Measurements from ENCODE around the gene MTMR10.
A peak's percentile ranks its signal among the peaks of the same experiment; 100 is the strongest.

MTMR10 gene

DNA sequence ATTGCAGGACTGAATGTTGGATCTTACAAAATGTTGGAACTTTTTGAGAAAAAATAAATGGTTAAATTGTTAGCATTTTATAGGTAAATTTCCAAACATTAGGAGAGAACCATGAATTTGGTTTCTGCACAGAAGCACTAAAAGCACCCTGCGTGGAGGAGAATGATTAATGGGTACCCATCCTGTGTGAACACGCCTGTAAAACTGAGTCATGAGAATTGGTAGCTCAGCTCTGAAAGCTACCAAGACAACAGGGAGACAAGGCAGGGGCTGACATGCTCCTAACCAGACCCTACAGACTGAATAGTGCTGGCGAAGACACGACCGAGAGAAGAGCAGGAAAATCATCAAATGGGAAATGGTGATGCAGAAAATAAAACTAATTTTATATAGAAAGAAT, 32.4 kb upstream of the MTMR10 start:
- no peak for DNase-seq
- no peak for TF ChIP-seq GATA1 (IDR thresholded peaks at IDR 0.05; ENCODE audit: low read depth, low read length)
- no peak for TF ChIP-seq POLR2A (IDR thresholded peaks at IDR 0.05; ENCODE audit: low read length)

DNA sequence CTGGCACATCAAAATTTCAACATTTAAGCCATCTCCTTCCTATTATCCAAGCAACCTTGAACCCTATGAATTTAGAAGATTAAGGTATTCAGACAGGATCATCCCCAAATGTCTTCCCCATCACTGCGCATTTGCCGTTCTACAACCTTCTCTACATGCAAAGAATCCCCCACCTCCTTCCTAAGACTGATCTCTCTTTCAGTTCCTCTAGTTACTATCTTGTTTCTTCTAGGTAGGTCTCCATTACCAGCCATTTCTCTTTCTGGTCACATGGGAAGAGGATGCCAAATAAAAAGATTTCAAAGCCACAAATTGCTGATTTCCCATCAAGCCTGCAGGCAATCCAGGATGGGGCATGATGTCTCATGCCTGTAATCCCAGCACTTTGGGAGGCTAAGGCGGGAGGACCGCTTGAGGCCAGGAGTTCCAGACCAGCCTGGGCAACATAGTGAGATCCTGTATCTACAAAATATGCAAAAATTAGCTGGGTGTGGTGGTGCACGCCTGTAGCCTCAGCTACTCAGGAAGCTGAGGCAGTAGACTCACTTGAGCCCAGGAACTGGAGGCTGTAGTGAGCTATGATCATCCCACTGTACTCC, 29.7 kb upstream of the MTMR10 start:
- no peak for DNase-seq
- TF ChIP-seq GATA1 (IDR thresholded peaks at IDR 0.05; ENCODE audit: low read depth, low read length) (no peak), POLR2A (IDR thresholded peaks at IDR 0.05; ENCODE audit: low read length) (no peak)

DNA sequence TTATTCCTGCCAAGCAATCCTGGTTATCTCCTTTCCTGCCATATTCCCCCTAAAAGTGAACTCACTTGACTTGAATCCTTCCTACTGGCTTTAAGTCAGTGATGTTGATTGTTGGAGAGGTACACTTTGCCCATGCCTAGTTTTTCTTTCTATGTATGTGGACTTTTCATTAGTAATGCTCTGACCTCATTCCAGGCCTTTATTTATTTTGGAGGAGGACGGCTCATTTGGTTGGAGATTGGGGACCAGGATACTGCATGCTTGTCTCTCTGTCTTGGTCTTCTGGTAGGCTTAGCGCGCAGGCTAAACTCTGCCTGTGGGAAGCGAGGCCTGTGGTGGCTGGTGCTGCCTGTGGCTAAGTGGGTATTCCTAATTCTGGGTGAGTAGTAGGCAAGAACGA, 29.1 kb upstream of the MTMR10 start:
- TF ChIP-seq POLR2A (IDR thresholded peaks at IDR 0.05; ENCODE audit: low read length): no peak
- TF ChIP-seq GATA1 (IDR thresholded peaks at IDR 0.05; ENCODE audit: low read depth, low read length): no peak
- DNase-seq: no peak

DNA sequence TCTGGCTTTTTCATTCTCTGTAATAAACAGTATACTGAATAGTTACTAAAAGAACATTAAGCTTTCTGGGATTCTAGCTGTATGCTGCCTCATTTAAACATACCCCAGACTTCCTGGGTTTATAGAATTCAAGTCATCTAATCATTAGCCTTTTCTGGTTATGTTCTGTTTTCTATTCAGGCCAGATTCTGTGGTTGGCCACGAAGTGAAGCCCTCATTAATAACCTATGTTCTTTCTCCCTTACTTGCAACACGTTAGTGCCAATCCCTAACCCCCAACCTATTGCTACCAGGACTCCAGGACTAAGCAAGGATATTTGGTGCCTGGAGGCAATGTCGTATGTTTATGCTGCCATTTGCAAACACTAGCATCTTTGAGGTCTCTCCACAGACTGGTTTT, 28.6 kb upstream of the MTMR10 start:
- no peak for DNase-seq
- no peak for TF ChIP-seq GATA1 (IDR thresholded peaks at IDR 0.05; ENCODE audit: low read depth, low read length)
- TF ChIP-seq POLR2A (IDR thresholded peaks at IDR 0.05; ENCODE audit: low read length): no peak

DNA sequence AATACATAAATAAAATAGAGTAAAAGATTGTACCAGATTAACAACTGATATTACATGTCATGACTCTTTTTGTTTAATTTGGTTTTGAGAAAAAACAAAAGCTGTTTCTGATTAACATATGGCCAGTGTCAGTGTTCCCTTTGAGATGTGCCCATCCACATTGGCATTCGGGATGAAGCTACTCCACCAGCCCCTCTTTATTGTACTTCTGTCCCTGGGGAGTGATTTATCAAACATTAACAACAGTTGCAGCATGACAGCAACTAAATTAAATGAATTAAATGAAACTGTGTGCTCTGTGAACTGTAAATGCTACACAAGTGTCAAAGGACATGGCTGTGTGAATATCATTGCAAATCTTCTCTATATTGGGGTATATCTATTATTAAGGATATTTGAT, 25.9 kb upstream of the MTMR10 start:
- no peak for TF ChIP-seq POLR2A (IDR thresholded peaks at IDR 0.05; ENCODE audit: low read length)
- TF ChIP-seq GATA1 (IDR thresholded peaks at IDR 0.05; ENCODE audit: low read depth, low read length): no peak
- DNase-seq: no peak

DNA sequence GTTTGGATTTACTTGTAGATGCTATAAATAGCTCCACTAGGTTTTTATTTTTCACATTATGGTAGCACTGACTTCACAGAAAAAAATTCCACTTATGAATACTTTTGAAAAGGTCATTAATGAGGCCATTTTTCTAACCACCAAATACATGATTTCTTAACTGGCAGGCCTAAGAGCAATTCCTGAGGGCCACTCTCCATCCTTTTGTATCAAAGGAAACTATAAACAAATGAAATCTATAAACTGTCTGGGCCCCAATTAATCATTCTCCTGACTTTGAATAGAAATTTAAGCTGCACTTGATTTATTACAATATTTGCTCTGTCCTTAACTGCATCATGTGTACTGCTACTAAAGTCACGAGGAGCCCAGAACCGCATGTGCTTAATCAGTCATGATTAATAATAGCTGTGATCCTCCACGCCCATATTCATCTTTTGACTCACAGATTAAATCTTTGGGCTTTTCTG, 25.1 kb upstream of the MTMR10 start:
- TF ChIP-seq GATA1 (IDR thresholded peaks at IDR 0.05; ENCODE audit: low read depth, low read length): no peak
- TF ChIP-seq POLR2A (IDR thresholded peaks at IDR 0.05; ENCODE audit: low read length): no peak
- no peak for DNase-seq

DNA sequence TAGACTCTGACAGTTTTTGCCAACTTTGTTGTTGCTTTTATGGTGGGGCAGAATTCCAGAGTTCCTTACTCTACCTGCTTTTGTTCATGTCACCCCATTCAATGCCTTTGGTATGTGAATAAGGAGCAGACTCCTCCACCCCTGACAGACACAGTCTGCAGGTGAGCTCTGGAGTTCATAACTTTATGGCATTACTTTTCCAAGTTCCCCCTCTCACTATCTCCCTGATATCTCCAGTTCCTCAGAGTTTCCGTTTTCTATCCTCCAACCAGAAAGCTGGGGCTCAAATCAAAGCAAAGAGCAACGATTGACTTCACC, 23.1 kb upstream of the MTMR10 start:
- TF ChIP-seq GATA1 (IDR thresholded peaks at IDR 0.05; ENCODE audit: low read depth, low read length) (no peak), POLR2A (IDR thresholded peaks at IDR 0.05; ENCODE audit: low read length) (no peak)
- no peak for DNase-seq

DNA sequence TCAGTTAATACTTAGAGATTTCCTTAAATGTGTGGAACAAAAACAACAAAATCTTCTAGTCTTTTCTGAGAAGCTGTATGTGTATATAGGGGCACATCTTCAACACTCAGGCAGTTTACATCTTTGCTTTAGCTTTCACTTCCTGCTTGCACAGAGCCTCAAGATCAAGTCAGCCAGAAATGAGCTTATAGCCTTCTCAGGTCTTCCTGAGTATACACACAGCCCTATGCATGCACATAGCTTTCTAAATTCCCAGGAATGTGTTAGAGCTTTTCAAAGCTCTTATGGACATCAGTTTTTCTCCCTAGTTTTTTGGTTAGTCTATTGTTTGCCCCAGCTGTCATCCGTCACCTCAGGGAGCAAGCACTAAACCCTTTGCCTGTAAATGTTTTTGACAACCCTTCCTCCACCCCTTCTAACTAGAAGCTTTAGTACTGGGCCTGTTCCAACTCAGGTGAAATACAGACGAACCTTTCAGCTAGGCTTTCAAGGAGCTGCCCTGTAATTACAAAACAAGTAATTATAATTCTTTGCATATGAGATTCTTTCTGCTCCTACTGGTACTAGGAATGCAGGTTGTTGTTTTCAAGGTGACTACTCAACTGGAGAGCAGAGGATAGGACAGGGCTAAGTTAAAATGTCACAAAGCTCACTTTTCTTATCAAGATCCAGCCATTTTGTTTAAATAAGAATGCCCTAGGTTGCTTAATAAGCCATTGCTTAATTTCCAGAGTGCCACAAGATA, 22.6 kb upstream of the MTMR10 start:
- DNase-seq: no peak

DNA sequence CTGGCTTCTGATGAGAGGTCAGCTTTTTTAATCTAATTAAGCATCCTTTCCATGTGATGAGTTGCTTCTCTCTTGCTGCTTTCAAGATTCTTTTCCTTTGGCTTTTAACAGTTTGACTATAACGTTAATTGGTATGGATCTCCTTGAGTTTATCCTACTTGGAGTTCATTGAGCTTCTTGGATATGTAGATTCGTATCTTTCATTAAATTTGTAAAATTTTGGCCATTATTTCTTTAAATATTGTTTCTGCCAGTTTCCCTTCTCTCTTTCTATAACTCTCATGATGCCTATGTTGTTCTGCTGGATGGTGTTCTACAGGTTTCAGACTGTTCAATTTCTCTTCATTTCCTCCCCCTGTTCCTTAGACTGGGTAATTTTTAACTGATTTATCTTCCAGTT, 21.0 kb upstream of the MTMR10 start:
- no peak for DNase-seq
- TF ChIP-seq POLR2A (IDR thresholded peaks at IDR 0.05; ENCODE audit: low read length): no peak
- TF ChIP-seq GATA1 (IDR thresholded peaks at IDR 0.05; ENCODE audit: low read depth, low read length): no peak

More for the DNA sequence above, 22.6 kb upstream of the MTMR10 start:
- TF ChIP-seq GATA1 (IDR thresholded peaks at IDR 0.05; ENCODE audit: low read depth, low read length) (no peak), POLR2A (IDR thresholded peaks at IDR 0.05; ENCODE audit: low read length) (no peak)

DNA sequence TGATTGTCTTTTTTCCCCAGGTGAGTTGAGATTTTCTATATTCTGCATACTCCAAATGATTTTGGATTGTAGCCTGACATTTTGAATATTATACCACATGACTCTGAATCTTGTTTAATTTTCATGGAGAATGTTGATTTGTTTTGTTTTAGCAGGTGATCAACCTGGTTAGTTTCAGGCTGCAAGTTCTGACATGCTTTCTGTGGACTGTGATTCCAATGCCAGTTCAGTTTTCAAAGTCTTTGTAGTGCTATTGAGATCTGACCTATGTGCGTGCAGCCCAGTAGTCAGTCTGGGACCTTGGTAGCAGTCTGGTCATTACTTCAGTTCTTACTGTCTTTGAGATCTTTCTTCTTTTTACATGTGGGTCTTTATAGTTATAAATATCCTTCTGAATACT, 18.6 kb upstream of the MTMR10 start:
- no peak for DNase-seq
- TF ChIP-seq GATA1 (IDR thresholded peaks at IDR 0.05; ENCODE audit: low read depth, low read length) (no peak), POLR2A (IDR thresholded peaks at IDR 0.05; ENCODE audit: low read length) (no peak)

DNA sequence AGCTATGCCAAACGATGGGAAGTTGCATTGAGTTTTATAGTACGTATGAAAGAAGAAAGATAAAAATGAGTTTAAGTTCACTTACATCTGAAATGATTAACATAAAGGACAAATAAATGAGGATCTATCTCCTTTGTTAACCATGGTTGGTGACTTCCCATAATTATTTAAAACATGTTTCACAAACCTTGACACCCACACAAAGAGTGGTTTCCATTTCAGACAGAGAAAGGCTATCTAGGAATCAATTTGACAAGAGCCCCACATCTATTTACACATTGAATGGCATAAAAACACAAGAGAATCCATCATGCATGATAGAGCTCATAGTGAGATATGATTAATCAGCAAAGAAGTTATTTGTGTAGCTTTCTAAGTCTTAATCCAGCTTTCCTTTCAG, 14.2 kb upstream of the MTMR10 start:
- DNase-seq: no peak
- no peak for TF ChIP-seq GATA1 (IDR thresholded peaks at IDR 0.05; ENCODE audit: low read depth, low read length)
- no peak for TF ChIP-seq POLR2A (IDR thresholded peaks at IDR 0.05; ENCODE audit: low read length)

DNA sequence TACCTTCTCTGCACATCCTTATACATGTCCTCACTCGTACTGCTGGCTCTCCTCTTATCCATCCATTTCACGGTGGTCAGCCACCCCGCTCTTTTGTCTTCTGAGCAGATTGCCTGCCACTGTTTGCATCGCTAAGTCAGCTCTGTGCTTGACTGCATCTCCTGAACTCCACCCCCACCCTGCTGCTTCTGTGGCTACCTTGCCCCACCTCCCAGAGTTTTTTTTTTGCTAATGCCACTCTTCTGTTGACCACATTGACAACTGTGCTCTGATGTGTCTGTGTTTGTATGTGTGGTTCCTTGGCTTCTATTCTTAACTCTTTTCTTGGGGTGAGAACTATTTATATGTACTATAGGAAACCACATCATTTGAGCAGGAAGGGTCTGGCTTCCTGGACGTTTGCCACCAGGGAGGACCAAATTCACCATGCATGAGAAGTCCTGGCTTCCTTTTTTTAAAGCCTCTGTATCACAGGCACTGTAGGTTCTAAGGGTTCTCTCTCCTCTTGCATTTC, 12.8 kb upstream of the MTMR10 start:
- no peak for DNase-seq
- TF ChIP-seq POLR2A (IDR thresholded peaks at IDR 0.05; ENCODE audit: low read length) (no peak), GATA1 (IDR thresholded peaks at IDR 0.05; ENCODE audit: low read depth, low read length) (no peak)

DNA sequence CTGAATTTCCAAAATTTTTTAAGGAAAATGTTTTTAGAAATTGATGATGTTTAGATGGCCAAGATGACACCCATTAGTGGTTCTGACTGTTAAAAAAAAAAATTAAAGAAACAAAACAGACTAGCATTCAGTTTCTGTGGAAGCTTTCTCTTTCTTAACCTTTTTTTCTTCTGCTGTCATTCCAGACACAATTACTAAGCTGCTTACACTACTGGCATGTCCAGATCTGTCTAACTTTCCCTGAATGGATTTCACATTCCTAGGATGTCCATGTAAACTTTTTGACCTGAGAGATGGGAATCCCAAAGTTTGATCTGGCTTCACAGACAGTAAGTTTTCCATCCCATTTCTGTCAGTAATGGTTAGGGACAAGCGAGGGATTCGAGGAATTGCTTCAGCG, 10.3 kb upstream of the MTMR10 start:
- TF ChIP-seq POLR2A (IDR thresholded peaks at IDR 0.05; ENCODE audit: low read length): no peak
- TF ChIP-seq GATA1 (IDR thresholded peaks at IDR 0.05; ENCODE audit: low read depth, low read length): no peak
- no peak for DNase-seq

DNA sequence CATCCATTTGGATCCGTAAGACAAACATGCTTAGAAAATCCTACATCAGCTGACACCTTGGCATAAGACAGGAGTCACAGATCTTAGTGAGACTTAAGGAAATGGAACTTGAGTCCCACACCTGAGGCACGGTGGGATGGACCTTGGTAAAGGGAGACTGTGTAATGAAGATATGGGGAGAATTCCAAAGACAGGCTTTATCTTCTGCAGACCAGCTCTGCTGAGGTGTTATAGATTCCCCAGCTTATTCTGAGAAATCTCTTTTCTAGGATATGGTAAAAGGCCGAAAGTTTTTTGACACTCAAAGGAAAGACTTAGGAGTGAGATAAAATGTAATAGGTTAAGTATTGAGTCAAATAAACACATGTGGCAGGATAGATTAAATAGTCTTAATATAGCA, 8.3 kb upstream of the MTMR10 start:
- DNase-seq: peak in 1 of 2 experiments; percentile 7
- TF ChIP-seq POLR2A (IDR thresholded peaks at IDR 0.05; ENCODE audit: low read length) (no peak), GATA1 (IDR thresholded peaks at IDR 0.05; ENCODE audit: low read depth, low read length) (no peak)

DNA sequence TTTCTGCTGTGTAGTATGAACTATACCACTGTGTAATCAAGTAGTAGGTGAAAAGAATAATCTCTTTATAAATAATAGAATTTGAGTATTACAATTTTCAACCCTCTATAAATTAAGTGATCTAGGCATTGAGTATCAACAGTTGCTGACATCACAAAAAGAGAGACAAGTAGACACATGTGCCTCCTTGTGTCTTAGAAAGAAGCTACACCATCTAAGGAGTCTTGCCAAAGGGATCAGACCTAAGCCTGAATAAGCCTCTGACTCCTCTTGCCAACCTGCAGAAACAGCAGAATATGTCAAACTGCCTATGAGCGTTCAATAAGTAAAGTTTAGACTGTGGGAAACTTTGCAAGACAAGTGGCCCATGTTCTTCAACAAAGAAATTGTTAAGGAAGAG, 5.8 kb upstream of the MTMR10 start:
- DNase-seq: no peak
- no peak for TF ChIP-seq POLR2A (IDR thresholded peaks at IDR 0.05; ENCODE audit: low read length)

Measured in erythroblast (primary cell).